M059J (cell line): ENCODE data around the gene LAMA2. TPM values are rescaled to one million over a fixed set of nuclear protein-coding genes. Genes with fewer than 3 reads are reported as not detected.

Source experiments
- DNase-seq: peaks from one replicate; pipeline ENCODE4 v3.0.0-alpha.2; 2012; ENCODE audit warnings: low read depth
- total RNA-seq: library from RNA; depleted of rRNA; stranded (reverse); fragments of >200 nt; shearing (Covaris generic); gene quantifications from 2 replicates; pipeline ENCODE4 v1.2.3, GENCODE V29; 2014

Gene LAMA2
- total RNA-seq, 1 experiment from 2014 or later: 3.8 TPM

DNA sequence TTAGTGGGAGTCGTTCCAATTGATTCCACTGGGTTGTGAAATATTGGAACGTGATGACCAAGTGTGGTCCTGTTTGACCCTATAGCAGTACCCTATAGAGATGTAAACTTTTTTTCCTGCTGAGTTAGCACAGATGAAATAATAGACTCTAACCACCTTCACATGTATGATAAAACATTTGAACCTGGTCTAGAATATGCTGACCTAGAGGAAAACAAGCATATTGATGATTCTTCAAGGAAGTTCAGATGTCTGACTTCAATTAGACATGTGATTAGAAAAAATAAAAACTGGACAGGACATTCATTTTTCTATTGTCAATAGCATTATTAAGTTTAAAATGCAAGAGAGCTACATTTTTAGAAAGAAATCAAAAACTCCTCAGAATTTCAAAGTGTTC, 424.9 kb downstream of the LAMA2 start:
- no peak for DNase-seq

GRCh38 chr6:129309154-129309553, 426.2 kb downstream of the LAMA2 start:
- DNase-seq: no peak

DNA sequence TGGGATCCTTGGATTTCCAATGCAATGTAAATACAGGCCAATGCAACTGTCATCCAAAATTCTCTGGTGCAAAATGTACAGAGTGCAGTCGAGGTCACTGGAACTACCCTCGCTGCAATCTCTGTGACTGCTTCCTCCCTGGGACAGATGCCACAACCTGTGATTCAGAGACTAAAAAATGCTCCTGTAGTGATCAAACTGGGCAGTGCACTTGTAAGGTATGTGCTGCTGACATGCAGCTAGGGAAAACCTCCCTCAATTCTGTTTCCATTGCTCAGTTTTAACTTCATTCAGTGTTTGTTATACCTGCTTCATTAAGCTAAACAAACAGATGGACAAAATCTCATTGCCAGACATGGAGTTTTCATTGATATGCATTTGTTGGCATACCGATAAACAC, 429.9 kb downstream of the LAMA2 start:
- DNase-seq: peak; percentile 88

- no peak for DNase-seq
Measured at GRCh38 chr6:129314575-129314974, 431.6 kb downstream of the LAMA2 start.

GRCh38 chr6:129317931-129318820, 435.2 kb downstream of the LAMA2 start:
- peak; percentile 99 for DNase-seq

DNA sequence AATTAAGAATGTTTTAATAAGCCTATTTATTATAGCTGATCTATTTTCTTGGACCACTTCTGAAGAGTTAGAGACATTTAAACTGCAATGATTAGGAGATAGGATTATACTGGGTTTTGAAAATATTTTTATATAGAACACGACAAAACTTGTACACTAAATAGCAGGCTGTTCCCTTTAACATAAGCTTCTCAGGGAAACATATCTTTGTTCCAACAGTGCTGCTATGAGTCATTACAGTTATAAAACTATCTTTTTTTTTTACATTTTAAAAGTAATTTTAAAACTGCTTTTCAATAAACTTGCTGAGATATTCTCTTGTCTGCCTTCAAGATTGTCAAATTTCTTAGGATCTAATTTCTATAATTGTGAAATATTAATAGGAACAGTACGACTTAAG, 438.0 kb downstream of the LAMA2 start:
- DNase-seq: no peak

DNA sequence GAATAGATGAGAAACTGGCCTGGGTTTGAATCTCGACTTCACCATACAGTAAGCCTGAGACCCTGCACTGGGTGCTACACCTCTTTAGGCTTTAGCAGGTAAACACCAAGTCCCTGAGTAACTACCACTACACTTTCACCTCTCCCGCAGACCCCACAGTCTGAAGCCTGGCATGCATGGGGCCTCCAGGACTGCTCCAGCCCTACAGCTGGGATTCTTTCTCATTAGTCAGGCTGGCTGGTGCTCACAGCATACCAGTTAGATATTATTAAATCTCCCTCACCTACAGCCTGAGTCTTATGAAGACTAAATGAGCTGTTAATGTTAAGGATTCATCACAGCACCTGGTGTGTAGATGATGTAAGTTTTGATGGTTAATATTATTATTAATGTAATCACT, 438.4 kb downstream of the LAMA2 start:
- DNase-seq: no peak

- no peak for DNase-seq
Measured at GRCh38 chr6:129324345-129324744, 441.4 kb downstream of the LAMA2 start.

- DNase-seq: no peak
Measured at GRCh38 chr6:129329678-129330077, 446.7 kb downstream of the LAMA2 start.

DNA sequence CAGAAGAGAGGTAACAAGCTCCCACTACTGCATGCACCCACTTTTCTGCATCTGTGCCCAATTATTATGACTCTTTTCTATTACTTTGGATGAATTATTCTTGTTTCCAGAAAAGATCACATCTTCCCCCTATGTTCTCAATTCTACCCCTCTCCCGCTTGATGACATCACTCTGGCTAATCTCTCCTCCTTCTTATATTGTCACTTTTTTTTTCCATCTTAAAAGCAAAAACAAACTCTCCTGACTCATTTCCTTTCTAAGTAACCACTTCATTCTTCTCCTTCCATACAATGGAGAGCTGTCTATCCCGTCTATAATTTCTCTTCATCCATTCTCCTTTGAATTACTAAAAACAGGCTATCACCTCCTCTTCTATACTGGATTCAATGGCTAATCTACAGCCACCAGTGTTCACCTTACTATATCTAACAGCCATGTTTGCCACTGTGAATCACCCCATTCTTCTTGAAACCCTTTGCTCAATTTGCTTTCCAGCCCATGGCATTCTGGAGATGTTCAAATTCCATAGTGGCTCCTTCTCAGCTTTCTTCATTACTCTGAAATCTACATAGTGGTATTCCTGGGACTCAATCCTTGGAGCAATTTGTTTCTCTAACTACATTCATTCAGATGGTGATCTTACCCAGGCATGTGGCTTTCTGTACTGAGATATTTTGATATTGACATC, 448.7 kb downstream of the LAMA2 start:
- peak; percentile 81 for DNase-seq

- no peak for DNase-seq
Measured at GRCh38 chr6:129335792-129336191, 452.9 kb downstream of the LAMA2 start.

DNA sequence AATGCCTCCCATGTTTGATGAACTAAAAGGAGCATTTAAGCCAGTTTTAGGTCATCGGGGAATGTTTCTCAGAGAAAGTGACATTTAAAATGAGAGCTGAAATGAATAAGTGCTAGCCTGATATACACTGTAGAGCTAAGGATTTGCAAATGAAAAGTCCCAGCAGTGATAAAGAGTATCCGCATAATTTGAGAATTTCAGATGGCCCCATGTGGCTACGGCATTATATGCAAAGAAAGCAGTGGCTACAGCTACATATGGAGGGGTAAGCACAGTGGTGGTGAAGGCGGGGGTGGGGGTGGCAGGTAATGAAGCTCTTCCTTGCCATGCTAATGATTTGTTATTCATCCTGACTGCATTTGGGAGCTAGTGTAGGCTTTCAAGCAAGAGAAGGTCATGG, 455.7 kb downstream of the LAMA2 start:
- no peak for DNase-seq

DNA sequence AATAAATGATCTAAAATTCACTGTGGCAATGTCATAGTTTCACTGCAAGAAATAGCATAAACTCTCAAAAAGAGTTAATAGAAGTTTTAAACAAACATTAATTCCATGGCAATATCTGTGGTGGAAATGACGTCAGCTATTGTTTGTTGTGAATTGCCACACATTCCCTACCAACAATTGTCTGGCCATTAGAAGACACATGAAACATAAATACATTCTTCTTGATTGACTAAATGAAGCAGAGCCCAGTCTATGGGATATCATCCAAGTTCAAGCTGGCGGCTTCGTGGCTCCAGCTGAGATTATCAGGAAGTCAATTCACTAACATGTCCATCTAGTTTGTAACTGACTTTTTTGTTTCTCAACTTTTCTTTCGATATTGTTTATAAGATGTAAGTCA, 458.0 kb downstream of the LAMA2 start:
- DNase-seq: peak; percentile 72

- DNase-seq: no peak
Measured at GRCh38 chr6:129342243-129342642, 459.3 kb downstream of the LAMA2 start.

DNA sequence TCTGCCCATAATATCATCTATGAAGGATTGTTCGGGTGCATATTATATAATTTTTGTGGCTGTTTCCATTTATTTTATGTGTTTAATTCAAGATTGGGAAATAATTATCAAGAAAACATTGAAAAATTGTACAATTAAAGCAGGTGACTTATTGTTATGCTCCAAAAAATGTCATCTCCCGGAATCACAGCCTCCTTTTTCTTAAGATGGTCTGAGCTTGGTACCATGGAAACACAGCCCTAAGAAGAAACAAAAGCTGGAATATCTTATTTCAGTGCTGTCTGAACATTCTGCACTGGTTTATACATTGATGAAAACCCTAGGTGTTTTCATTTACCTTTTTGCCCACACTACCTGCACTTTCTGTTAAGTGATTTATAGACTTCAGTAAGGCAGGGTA, 459.9 kb downstream of the LAMA2 start:
- no peak for DNase-seq

DNA sequence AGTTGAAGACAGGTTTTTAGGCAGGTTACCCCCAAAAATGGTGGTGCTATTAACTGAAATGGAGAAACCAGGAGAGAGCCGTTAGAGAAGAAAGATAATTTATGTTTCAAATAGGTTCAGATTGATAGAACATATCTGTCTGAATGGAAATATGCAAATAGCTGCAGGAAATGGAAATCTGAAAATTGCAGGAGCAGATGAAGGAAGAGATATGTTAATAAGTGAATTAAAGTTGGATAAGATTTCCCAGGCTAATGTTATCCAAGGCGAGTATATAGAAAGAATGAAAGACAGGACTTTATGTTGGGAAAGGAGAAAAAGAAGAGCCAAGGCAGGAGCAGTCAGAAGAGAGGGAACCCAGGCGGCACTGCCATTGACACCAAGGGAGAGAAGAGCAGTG, 461.4 kb downstream of the LAMA2 start:
- DNase-seq: no peak

- peak; percentile 76 for DNase-seq
Measured at GRCh38 chr6:129345890-129346289, 463.0 kb downstream of the LAMA2 start.

DNA sequence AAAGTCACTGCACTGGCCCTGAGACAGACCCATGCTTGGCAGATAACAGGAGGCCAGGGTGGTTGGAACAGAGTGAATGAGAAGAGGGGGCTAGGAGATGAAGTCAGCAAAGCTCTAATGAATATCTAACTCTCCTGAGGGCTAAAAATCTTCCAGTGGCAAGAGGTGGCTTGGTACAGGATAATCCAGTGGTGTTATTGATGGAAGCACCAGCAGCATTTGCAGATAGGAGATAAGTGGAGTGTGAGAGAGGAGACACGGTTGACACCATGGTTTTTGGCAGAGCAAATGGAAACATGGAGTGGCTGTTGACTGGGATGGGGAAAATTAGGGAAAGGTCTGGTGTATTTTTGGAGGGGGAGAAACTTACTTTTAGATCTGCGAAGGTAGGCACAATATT, 464.0 kb downstream of the LAMA2 start:
- DNase-seq: no peak

GRCh38 chr6:129350278-129350677, 467.3 kb downstream of the LAMA2 start:
- DNase-seq: no peak

DNA sequence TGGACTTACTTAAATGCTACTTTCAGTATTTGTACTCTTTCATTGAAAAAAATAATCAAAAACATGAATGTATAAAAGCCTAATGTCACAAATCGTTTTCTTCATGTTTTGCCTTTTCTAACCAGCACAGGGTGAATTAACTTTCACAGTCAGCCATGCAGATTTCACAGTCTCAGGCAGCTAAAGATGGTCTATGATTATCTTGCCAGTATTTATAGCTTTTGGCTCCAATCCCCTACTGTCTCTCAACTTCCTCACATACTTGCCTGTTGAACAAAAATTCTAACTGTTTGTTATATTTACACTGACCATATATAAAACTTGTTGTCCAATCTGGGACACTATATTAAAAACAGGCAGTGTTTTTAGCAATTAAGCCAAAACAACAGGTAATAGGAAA, 468.9 kb downstream of the LAMA2 start:
- no peak for DNase-seq

DNA sequence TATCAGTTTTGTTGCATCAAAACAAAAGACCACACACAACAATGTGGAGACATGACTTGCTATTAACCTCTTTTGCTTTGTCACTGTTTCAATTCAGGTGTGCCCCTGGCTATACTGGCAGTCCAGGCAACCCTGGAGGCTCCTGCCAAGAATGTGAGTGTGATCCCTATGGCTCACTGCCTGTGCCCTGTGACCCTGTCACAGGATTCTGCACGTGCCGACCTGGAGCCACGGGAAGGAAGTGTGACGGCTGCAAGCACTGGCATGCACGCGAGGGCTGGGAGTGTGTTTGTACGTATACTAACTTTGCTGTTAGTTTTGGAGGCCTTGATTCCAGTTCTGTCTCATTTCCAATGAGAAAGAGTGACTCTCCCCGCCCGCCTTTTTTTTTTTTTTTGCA, 470.1 kb downstream of the LAMA2 start:
- DNase-seq: peak; percentile 24

DNA sequence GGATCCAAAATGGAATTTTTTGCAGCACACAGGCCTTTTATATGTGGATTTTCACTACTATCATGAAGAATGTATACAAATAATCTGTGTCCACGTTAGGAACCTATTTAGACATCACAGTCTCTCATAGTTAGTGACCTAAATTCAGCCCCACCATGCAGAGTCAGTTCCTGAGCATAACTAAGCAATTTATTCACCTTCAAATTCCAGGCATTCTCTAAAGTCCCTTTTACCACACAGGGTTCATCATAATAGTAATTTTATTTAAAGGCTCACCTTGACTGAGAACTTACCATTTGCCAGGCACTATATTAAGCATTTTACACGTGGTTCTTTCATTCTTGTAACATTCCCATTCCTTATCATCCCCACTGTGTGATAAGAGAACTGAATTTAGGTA, 473.2 kb downstream of the LAMA2 start:
- DNase-seq: no peak
